Psoas muscle (tissue), 8 donors: ENCODE data around the gene ACSM6. TPM values are rescaled to one million over a fixed set of nuclear protein-coding genes. Genes with fewer than 3 reads are reported as not detected.

Experiments
- ATAC-seq, 4 donors: fragments of 200-7000 bp; cut with Tn5 transposase; one replicate each; pipeline ENCODE4 v1.9.1; 2020; ENCODE audit warnings: moderate library complexity in 3 of 4, mild to moderate bottlenecking in 2 of 4
- DNase-seq, 2 donors: peaks; one replicate each; pipeline ENCODE4 v3.0.0-alpha.2; 2020
- H3K27ac ChIP-seq: fragments of 200-600 bp; one replicate; pipeline ENCODE4 v1.8.0; 2022
- H3K27me3 ChIP-seq, 3 donors: fragments of 200-600 bp in 1 of 3; one replicate each; pipeline versions ENCODE4 v1.6.1 to v1.8.0; 2013 to 2022; ENCODE audit warnings: low read length in 2 of 3, mild to moderate bottlenecking in 2 of 3, moderate library complexity in 1 of 3; ENCODE audit not compliant: insufficient read depth in 3 of 3
- H3K36me3 ChIP-seq, 2 donors: fragments of 200-600 bp in 1 of 2; one replicate each; pipeline versions ENCODE4 v1.6.1 to v1.8.0; 2013 to 2022; ENCODE audit warnings: low read depth in 1 of 2, mild to moderate bottlenecking in 1 of 2, moderate library complexity in 1 of 2; ENCODE audit not compliant: insufficient read depth in 1 of 2
- H3K4me1 ChIP-seq: fragments of 200-600 bp; one replicate; pipeline ENCODE4 v1.8.0; 2022
- H3K4me3 ChIP-seq: fragments of 200-600 bp; one replicate; pipeline ENCODE4 v1.8.0; 2022; ENCODE audit warnings: mild to moderate bottlenecking
- H3K9me3 ChIP-seq: fragments of 200-600 bp; one replicate; pipeline ENCODE4 v1.8.0; 2022
- WGBS, 3 donors: extraction: QIAGEN DNeasy Blood & Tissue Kit; methylation state at CpG; one replicate each; pipeline versions ENCODE4 v1.1.6 to v1.1.7; 2013; 5-methylcytosine and 5-hydroxymethylcytosine counted together
- intact Hi-C, 2 donors: fragments of 100-400 bp; cut with DNase I; formaldehyde crosslinking; loops; one replicate each; pipeline versions ENCODE4 v1.11.0 to v1.14.2; 2022
- polyA plus RNA-seq, 3 donors: library from polyadenylated mRNA; stranded (reverse); fragments of 200-250 nt; gene quantifications; one replicate each; pipeline ENCODE4 v1.2.3, GENCODE V29; 2013
- total RNA-seq, 4 donors: library from RNA; stranded (reverse); fragmentation: NEBNext Ultra II Directional in 2 of 4; extraction: Animal tissue kit (Norgen Biotek cat#: 25700) in 2 of 4; gene quantifications; one replicate each; pipeline versions ENCODE4 v1.2.1 to v1.2.4, GENCODE V29; 2021 to 2023
- TF ChIP-seq, protein P1 (sequence below): fragments of 200-600 bp; IDR thresholded peaks from one replicate; pipeline ENCODE4 v1.8.0; 2022; ENCODE audit warnings: antibody characterized with exemption
- donor health status: healthy with polysubstance abuse.
- donor health status: DM: no; HTN: no; CAD: no; lungs with moderate emphysema.
- donor health status: Bipolar disorder and iron deficiency.
- donor health status: healthy.
- donor health status: DM: yes; HTN: yes; CAD: no.
- donor health status: DM: no; HTN: no; CAD: no.
- donor health status: DM: no; HTN: no; CAD: no.
- donor health status: DM: yes; HTN: yes; CAD: no.

Gene ACSM6
- total and polyA plus RNA-seq, 7 donors: not detected

GRCh38 chr10:95275726-95276366, 81.8 kb downstream of the ACSM6 start:
- Histone ChIP-seq H3K4me1 (peaks cover 67% of the 10 kb centered on the region), H3K27me3 (no peaks in the 10 kb centered on the region), H3K27ac (peak overlapping the region; percentile 70), H3K36me3 (peaks cover 0 to 6% of the 10 kb centered on the region in 2 donors), H3K4me3 (peak overlapping the region; percentile 12), H3K9me3 (no peaks in the 10 kb centered on the region)
- TF ChIP-seq, protein P1, sequence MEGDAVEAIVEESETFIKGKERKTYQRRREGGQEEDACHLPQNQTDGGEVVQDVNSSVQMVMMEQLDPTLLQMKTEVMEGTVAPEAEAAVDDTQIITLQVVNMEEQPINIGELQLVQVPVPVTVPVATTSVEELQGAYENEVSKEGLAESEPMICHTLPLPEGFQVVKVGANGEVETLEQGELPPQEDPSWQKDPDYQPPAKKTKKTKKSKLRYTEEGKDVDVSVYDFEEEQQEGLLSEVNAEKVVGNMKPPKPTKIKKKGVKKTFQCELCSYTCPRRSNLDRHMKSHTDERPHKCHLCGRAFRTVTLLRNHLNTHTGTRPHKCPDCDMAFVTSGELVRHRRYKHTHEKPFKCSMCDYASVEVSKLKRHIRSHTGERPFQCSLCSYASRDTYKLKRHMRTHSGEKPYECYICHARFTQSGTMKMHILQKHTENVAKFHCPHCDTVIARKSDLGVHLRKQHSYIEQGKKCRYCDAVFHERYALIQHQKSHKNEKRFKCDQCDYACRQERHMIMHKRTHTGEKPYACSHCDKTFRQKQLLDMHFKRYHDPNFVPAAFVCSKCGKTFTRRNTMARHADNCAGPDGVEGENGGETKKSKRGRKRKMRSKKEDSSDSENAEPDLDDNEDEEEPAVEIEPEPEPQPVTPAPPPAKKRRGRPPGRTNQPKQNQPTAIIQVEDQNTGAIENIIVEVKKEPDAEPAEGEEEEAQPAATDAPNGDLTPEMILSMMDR: no peak
- DNase-seq (no peak), ATAC-seq (no peak)
- intact Hi-C loops: no loop called here
- WGBS, 3 donors: 74 to 90% (median 77%) methylated on average over 1 of the region's 1 CpG

DNA sequence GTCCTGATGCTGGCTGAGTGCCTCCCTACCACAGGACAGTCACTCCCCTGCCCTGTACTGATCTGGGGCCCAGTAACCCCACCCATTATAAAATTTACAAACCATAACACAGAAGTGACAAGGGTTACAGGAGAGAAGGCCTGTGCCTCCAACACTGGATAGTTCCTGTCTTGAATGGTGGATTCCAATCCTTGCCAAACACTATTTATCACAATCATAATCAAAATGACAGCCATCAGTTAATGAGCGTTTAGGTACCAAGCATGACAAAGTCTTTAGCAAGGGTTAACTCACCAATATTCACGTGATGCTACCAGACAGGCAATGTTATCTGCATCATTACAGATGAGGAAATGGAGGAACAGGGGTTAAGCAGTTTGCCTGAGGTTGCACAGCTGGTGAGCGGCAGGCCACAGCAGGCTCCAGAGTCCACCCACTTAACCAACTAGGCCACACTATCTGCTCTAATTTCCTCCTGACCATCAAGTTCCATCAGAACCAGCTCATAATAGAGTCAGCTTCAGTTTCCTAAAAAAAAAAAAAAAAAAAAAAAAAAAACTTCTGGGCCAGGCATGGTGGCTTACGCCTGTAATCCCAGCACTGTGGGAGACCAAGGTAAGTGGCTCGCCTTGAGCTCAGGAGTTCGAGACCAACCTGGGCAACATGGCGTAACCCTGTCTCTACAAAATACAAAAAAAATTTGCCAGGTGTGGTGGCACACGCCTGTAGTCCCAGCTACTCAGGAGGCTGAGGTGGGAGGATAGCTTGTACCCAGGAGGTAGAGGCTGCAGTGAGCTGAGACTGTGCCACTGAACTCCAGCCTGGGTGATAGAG, 82.5 kb downstream of the ACSM6 start:
- H3K9me3 ChIP-seq: no peaks in the 10 kb centered on the region
- H3K36me3 ChIP-seq: no peaks in the 10 kb centered on the region
- intact Hi-C loops: no loop called here
- peak overlapping the region; percentile 12 for H3K4me3 ChIP-seq
- WGBS, 3 donors: 73 to 83% (median 80%) methylated on average over 8 of the region's 8 CpGs
- DNase-seq: no peak
- no peaks in the 10 kb centered on the region for H3K27me3 ChIP-seq
- H3K27ac ChIP-seq: peak overlapping the region; percentile 70
- ATAC-seq: peak; percentile 23 to 52 (median 38)
- H3K4me1 ChIP-seq: peaks cover 74% of the 10 kb centered on the region
- TF ChIP-seq, protein P1: no peak

- ATAC-seq (peak; percentile 32 to 65 (median 54)), DNase-seq (peak; percentile 50 to 78)
- H3K4me1 ChIP-seq: peaks cover 80% of the 10 kb centered on the region
- no peaks in the 10 kb centered on the region for H3K9me3 ChIP-seq
- intact Hi-C loops: no loop called here
- WGBS, 3 donors: 15 to 25% (median 18%) methylated on average over 1 of the region's 1 CpG
- H3K4me3 ChIP-seq: no peak overlapping the region
- no peaks in the 10 kb centered on the region for H3K36me3 ChIP-seq
- no peaks in the 10 kb centered on the region for H3K27me3 ChIP-seq
- H3K27ac ChIP-seq: peak overlapping the region; percentile 70
- TF ChIP-seq, protein P1: no peak
Observed at GRCh38 chr10:95277201-95277570, 83.1 kb downstream of the ACSM6 start.

DNA sequence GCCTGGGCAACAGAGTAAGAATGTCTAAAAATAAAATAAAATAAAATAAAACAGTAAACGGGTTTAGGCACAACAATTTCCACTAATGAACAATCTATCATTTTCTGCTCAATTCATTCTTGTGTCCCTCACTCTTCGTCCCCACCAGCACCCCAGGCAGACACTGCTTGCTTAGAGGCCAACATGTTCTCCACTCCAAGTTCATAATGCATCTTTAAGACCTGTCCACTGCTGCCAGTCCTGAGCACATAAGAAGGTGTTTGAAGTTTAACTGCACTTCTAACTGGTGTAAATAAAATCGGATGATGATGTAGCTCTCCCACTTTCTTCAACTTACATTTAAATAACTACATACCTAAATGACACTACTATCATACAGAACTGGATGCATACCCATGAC, 83.6 kb downstream of the ACSM6 start:
- no peaks in the 10 kb centered on the region for H3K27me3 ChIP-seq
- H3K9me3 ChIP-seq: no peaks in the 10 kb centered on the region
- DNase-seq (no peak), ATAC-seq (no peak)
- TF ChIP-seq, protein P1: no peak
- H3K27ac ChIP-seq: peak overlapping the region; percentile 70
- no peaks in the 10 kb centered on the region for H3K36me3 ChIP-seq
- peaks cover 82% of the 10 kb centered on the region for H3K4me1 ChIP-seq
- intact Hi-C loops: no loop called here
- H3K4me3 ChIP-seq: no peak overlapping the region
- 48 to 63% (median 60%) methylated on average over 3 of the region's 3 CpGs for WGBS, 3 donors

Other genes with a start within 250 kb of the ACSM6 start
- gene CYP2C8, start 124.7 kb upstream of the ACSM6 start, total RNA-seq: under 1 TPM in 1 of 4 donors, not detected in 3; 0.38 TPM
- under 1 TPM in 2 of 3 donors, not detected in 1; 0.06 to 0.07 TPM for gene CYP2C8, start 124.7 kb upstream of the ACSM6 start, polyA plus RNA-seq
- gene PDLIM1, start 96.8 kb downstream of the ACSM6 start, total RNA-seq: 100 to 1,000 TPM; 267 to 504 (median 329) TPM
- 100 to 1,000 TPM in 2 of 3 donors, 10 to 100 TPM in 1; 97.3 to 493 (median 311) TPM for gene PDLIM1, start 96.8 kb downstream of the ACSM6 start, polyA plus RNA-seq